NT2/D1 (cell line): Measurements from ENCODE around the gene DLG2.

Source experiments
- SUZ12 ChIP-seq: IDR thresholded peaks from 2 replicates; pipeline ENCODE4 v1.6.1; 2011; ENCODE audit not compliant: insufficient read length, insufficient read depth; ENCODE audit errors: extremely low read depth
- YY1 ChIP-seq: IDR thresholded peaks from 2 replicates; pipeline ENCODE4 v1.6.1; 2011; ENCODE audit not compliant: insufficient read length, insufficient read depth
- ZNF274 ChIP-seq: IDR thresholded peaks from 2 replicates; pipeline ENCODE4 v1.6.1; 2011; ENCODE audit warnings: mild to moderate bottlenecking, low read depth, low read length

DNA sequence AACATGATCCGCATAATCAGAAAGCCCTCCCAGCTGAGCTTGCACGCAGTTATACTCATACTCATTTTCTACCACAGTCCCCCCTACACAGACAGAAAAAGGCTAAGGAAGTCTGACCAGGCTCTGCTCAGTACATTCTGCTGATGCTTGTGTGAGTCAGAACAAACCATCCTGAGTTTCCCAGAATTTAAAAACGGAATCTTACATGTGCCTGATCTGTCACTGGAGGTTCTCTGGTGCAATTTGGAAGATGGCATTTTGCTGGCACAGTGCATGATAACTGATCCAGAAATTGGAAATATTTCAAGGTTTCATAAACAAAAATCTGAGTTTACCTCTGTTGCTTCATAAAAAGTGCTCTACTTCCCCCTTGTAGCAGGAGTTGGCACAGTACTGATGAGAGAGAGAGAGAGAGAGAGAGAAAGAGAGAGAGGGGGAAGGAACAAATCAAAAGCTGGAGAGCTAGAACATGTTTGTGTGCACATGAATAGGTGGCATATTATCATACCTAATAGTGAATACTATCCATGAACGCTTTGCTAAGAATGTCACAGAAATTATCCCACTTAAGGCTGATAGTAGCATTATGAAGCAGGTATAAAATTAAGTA is 1085.3 kb downstream of the DLG2 start:
- no peak for TF ChIP-seq SUZ12
- no peak for TF ChIP-seq YY1
- TF ChIP-seq ZNF274, result no peak
